Measurements from ENCODE around the gene SPIB.
A peak's percentile ranks its signal among the peaks of the same experiment; 100 is the strongest.
"Not testable (repeated sequence)": the region's sequence is repeated elsewhere in the genome, so short reads cannot be mapped to it uniquely, and the experiment has no call there.

SPIB gene

DNA sequence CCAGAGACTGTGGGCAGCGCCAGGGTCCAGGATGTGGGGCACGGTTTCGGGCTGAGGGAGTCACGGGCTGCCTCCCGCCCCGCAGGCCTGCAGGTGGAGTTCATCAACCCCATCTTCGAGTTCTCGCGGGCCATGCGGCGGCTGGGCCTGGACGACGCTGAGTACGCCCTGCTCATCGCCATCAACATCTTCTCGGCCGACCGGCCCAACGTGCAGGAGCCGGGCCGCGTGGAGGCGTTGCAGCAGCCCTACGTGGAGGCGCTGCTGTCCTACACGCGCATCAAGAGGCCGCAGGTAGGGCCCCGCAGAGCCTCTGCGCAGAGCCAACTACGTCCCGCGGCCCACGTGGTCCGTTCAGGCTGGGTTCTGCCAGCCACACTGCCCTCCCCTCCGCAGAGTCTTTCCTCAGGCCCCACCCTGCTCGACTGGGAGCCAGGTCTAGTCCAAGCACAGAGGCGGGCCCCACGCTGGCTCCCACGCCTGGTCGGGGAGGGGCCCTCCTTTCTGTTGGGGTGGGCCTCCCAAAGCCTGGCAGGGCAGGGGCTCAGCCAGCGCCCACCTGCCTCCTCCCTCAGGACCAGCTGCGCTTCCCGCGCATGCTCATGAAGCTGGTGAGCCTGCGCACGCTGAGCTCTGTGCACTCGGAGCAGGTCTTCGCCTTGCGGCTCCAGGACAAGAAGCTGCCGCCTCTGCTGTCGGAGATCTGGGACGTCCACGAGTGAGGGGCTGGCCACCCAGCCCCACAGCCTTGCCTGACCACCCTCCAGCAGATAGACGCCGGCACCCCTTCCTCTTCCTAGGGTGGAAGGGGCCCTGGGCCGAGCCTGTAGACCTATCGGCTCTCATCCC lies 36.6 kb upstream of the SPIB start:
- no peak overlapping the region for H3K4me3 ChIP-seq (ENCODE audit: low read length in 2 of 2)
- no peaks in the 10 kb centered on the region for H3K9me3 ChIP-seq (ENCODE audit: control insufficient read depth in 2 of 2, low read length in 2 of 2)
- H3K27ac ChIP-seq (ENCODE audit: low read length): no peak overlapping the region
- no peaks in the 10 kb centered on the region for H3K27me3 ChIP-seq (ENCODE audit: control insufficient read depth in 1 of 2, insufficient read depth in 2 of 2, low read length in 2 of 2)
- peaks cover 22% of the 10 kb centered on the region for H3K4me1 ChIP-seq (ENCODE audit: control insufficient read depth, insufficient read depth, low read length)
- H3K9ac ChIP-seq (ENCODE audit: low read length in 2 of 2): no peak overlapping the region
- H3K36me3 ChIP-seq (ENCODE audit: control insufficient read depth in 2 of 2, insufficient read depth in 2 of 2, low read length in 2 of 2): peaks cover 19 to 42% of the 10 kb centered on the region in 2 donors

DNA sequence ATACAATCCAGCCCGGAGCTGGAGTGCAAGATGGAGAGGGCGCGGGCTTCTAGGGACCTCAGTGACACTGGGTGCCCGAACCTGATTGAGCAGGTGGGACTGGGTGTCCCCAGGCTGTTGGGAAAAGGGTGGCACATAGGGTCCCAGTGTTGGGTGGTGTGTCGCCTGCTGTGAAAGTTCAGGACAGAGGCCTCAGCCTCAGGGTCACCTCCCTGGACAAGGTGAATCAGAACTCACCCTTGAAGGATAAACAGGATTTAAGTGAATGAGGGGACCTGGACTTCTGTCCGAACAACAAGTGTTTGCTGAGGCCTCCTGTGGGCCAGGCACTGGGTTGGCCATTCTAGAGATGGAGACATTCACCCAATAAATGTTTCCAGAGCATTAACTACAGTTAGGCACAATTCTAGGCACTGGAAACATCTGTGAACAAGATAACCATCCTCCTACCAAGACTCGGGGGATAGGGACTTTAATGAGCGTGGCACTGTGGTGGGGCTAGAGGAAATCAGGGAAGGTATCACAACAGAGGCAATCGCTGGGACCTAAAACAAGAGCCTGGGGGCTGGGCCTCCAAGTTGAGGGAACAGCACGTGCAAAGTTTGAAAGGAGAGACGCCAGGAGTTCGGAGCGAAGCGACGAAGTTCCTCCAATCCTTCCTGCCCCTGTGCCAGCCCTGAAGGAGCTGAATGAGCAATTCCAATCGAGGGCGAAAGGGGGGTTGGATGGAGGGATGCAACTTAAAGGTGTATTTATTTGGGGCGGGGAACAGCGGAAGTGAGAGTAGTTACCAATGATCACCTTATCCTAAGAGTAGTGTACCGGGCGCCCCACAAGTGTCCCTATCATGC lies 35.5 kb upstream of the SPIB start:
- H3K27me3 ChIP-seq (ENCODE audit: control insufficient read depth in 1 of 2, insufficient read depth in 2 of 2, low read length in 2 of 2): no peaks in the 10 kb centered on the region
- H3K27ac ChIP-seq (ENCODE audit: low read length): peak overlapping the region; percentile 73
- H3K4me1 ChIP-seq (ENCODE audit: control insufficient read depth, insufficient read depth, low read length): peaks cover 22% of the 10 kb centered on the region
- peaks cover 21 to 37% of the 10 kb centered on the region in 2 donors for H3K36me3 ChIP-seq (ENCODE audit: control insufficient read depth in 2 of 2, insufficient read depth in 2 of 2, low read length in 2 of 2)
- peak overlapping the region; percentile 62 to 82 for H3K4me3 ChIP-seq (ENCODE audit: low read length in 2 of 2)
- peak overlapping the region; percentile 68 to 74 for H3K9ac ChIP-seq (ENCODE audit: low read length in 2 of 2)
- H3K9me3 ChIP-seq (ENCODE audit: control insufficient read depth in 2 of 2, low read length in 2 of 2): no peaks in the 10 kb centered on the region

DNA sequence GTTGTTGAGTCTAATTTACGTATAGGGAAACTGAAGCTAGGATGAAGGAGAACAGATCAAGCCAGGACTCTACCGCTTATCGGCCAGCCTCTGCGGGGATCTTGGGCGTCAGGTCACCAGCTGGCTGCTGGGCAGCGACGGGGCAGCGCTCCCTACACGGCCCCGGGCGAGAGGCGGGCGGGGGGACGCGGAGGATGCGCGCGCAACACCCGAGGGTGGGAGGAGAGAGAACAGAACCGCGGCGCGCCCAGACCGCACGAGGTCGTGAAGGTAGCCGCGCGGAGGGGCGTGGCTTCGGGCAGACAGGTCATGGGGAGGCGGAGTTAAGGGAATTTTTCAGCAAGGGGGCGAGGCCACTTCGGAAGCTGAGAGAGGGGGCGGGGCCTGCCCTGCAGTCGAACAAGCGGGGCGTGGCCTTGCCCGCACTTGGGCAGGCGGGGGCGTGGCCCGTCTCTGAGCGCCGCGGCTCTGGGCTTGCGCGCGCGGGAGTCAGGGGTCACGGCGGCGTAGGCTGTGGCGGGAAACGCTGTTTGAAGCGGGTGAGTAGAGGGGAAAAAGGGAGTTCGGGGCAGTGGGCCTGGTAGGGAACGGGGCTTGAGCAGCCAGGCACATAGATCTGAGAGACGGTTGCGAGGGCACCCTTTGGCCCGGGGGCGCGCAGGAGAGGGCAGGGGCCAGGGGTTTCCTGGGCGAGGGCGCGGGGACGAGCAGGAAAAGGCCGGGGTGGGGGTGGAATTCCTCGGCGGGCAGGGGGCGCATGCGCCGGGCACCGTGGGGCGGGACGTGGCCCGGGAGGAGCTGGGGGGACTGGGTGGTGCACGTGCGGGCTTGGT lies 34.7 kb upstream of the SPIB start, which contains the start of gene POLD1:
TSS of gene POLD1 (plus strand) at position 496 of the 833 bp plus-strand sequence. CDS start 14,505 bp downstream, outside the sequence.
- H3K9ac ChIP-seq (ENCODE audit: low read length in 2 of 2): peak within 1 kb of the TSS; percentile 74 to 87
- H3K27ac ChIP-seq (ENCODE audit: low read length): peak within 1 kb of the TSS; percentile 73
- H3K4me3 ChIP-seq (ENCODE audit: low read length in 2 of 2): peak within 1 kb of the TSS; percentile 74 to 82
- peaks cover 13 to 29% of the 10 kb centered on the region in 2 donors for H3K36me3 ChIP-seq (ENCODE audit: control insufficient read depth in 2 of 2, insufficient read depth in 2 of 2, low read length in 2 of 2)
- H3K4me1 ChIP-seq (ENCODE audit: control insufficient read depth, insufficient read depth, low read length): peaks cover 22% of the 10 kb centered on the region
- no peaks in the 10 kb centered on the region for H3K9me3 ChIP-seq (ENCODE audit: control insufficient read depth in 2 of 2, low read length in 2 of 2)
- no peaks in the 10 kb centered on the region for H3K27me3 ChIP-seq (ENCODE audit: control insufficient read depth in 1 of 2, insufficient read depth in 2 of 2, low read length in 2 of 2)

DNA sequence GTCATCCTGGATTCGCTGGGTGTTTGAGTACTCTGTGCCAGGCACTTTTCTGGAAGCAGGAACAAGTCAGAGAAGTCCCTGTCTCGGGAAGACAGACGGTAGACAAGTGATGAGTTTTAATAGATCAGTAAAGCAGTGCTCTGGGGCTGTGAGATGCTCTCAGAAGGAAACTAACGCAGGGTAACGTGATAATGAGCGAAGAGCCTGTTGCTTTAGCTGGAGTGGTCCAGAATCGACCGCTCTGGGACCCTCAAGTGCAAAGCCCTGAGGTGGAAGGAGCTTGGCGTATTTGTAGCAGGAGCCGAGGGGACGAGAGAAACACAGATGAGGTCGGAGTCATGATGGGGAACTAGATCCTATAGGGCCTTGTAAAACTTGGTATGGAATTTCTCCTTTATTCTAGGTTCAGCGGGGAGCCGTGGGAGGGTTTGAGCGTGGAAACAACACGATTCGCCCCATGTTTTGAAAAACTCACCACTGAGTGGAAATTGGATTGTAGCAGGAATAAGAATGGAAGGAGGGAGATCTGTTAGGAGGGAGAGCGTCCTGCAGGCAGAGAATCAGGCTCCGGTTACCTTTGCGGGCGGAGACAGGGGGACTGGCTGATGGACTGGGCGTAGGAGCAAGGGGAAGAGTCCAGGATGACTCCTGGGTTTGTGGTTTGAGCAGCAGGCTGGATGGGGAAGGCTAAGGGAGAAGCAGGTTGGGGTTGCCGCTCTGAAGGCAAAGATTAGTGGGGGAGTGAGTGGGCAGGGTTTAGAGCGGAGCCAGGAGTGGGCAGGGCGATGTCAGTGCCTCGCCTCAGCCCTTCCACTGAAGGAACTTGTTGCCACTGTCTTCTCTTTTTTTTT lies 33.8 kb upstream of the SPIB start:
- Histone ChIP-seq H3K36me3 (ENCODE audit: control insufficient read depth in 2 of 2, insufficient read depth in 2 of 2, low read length in 2 of 2) (peaks cover 9 to 20% of the 10 kb centered on the region in 2 donors), H3K9ac (ENCODE audit: low read length in 2 of 2) (peak overlapping the region; percentile 74 to 87), H3K27ac (ENCODE audit: low read length) (peak overlapping the region; percentile 73), H3K27me3 (ENCODE audit: control insufficient read depth in 1 of 2, insufficient read depth in 2 of 2, low read length in 2 of 2) (no peaks in the 10 kb centered on the region), H3K4me3 (ENCODE audit: low read length in 2 of 2) (peak overlapping the region; percentile 74 to 82), H3K9me3 (ENCODE audit: control insufficient read depth in 2 of 2, low read length in 2 of 2) (no peaks in the 10 kb centered on the region), H3K4me1 (ENCODE audit: control insufficient read depth, insufficient read depth, low read length) (peaks cover 19% of the 10 kb centered on the region)

DNA sequence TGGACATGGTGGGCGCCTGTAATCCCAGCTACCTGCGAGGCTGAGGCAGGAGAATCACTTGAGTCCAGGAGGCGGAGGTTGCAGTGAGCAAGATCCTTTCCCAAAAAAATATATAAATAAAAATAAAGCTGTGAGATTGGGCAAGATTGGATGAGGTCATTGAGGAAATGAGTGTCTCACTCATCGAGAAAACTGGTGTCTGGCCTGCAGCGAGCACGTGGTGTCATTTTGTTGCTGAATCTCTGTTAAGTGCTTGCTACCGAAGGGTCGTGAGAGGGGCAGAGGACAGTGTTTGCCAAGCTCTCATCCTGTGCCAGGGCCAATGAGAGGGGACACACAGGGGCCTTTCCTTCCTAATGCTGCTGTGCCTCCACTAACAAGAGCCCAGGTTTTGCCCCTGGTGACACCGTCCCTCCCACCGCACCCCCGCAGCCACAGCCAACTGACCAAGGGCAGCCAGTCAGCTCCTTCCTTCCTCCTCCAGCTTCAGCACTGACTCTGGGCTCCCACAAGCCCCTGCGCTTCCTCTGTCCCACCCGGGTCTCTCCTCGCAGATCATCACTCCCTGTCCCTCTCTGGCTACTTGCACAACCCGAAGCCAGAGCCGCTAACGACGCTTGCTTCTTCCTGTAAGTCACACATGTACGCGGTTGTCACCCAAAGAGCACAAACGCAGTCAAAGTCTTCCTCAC lies 31.4 kb upstream of the SPIB start:
- no peaks in the 10 kb centered on the region for H3K9me3 ChIP-seq (ENCODE audit: control insufficient read depth in 2 of 2, low read length in 2 of 2)
- peak overlapping the region in 1 of 2 donors; percentile 9 for H3K9ac ChIP-seq (ENCODE audit: low read length in 2 of 2)
- peaks cover 19% of the 10 kb centered on the region for H3K4me1 ChIP-seq (ENCODE audit: control insufficient read depth, insufficient read depth, low read length)
- no peaks in the 10 kb centered on the region for H3K27me3 ChIP-seq (ENCODE audit: control insufficient read depth in 1 of 2, insufficient read depth in 2 of 2, low read length in 2 of 2)
- no peak overlapping the region for H3K27ac ChIP-seq (ENCODE audit: low read length)
- no peak overlapping the region for H3K4me3 ChIP-seq (ENCODE audit: low read length in 2 of 2)
- peaks cover 3 to 4% of the 10 kb centered on the region in 2 donors for H3K36me3 ChIP-seq (ENCODE audit: control insufficient read depth in 2 of 2, insufficient read depth in 2 of 2, low read length in 2 of 2)

DNA sequence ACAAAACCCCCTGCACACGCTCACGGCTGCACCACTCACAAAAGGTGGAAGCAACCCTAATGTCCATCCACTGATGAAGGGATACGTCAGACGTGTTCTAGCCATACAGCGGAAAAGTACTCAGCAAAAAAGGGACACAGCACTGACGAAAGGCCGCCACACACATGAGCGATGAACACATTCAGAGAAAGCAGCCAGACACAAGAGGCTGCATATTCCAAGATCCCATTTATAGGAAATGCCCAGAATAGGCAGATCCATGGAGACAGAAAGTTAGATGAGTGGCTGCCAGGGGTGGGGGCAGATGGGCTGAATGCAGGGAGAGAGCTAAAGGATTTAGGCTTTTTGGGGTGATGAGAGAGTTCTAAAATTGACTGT lies 30.9 kb upstream of the SPIB start:
- Histone ChIP-seq H3K4me1 (ENCODE audit: control insufficient read depth, insufficient read depth, low read length) (peaks cover 19% of the 10 kb centered on the region), H3K4me3 (ENCODE audit: low read length in 2 of 2) (no peak overlapping the region), H3K27ac (ENCODE audit: low read length) (no peak overlapping the region), H3K27me3 (ENCODE audit: control insufficient read depth in 1 of 2, insufficient read depth in 2 of 2, low read length in 2 of 2) (no peaks in the 10 kb centered on the region), H3K36me3 (ENCODE audit: control insufficient read depth in 2 of 2, insufficient read depth in 2 of 2, low read length in 2 of 2) (peaks cover 2 to 4% of the 10 kb centered on the region in 2 donors), H3K9ac (ENCODE audit: low read length in 2 of 2) (peak overlapping the region in 1 of 2 donors; percentile 9), H3K9me3 (ENCODE audit: control insufficient read depth in 2 of 2, low read length in 2 of 2) (no peaks in the 10 kb centered on the region)

DNA sequence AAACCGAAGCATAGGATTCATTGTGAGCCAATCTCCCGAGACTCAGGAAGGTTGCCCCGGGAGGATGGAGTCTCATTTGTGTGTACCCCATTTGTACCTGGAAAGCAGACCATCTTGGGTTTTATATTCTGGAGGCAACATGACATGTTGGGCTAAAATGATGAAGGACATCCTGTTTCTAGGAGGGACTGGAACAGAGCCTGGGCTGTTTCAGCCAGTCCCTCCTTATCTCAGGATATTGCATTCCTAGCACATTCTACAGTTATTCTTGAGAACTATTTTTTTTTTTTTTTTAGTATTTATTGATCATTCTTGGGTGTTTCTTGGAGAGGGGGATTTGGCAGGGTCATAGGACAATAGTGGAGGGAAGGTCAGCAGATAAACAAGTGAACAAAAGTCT lies 28.4 kb upstream of the SPIB start:
- not testable (repeated sequence) for H3K27ac ChIP-seq (ENCODE audit: low read length); H3K36me3 ChIP-seq (ENCODE audit: control insufficient read depth in 2 of 2, insufficient read depth in 2 of 2, low read length in 2 of 2); H3K9me3 ChIP-seq (ENCODE audit: control insufficient read depth in 2 of 2, low read length in 2 of 2); H3K9ac ChIP-seq (ENCODE audit: low read length in 2 of 2); H3K27me3 ChIP-seq (ENCODE audit: control insufficient read depth in 1 of 2, insufficient read depth in 2 of 2, low read length in 2 of 2); H3K4me1 ChIP-seq (ENCODE audit: control insufficient read depth, insufficient read depth, low read length); H3K4me3 ChIP-seq (ENCODE audit: low read length in 2 of 2)

DNA sequence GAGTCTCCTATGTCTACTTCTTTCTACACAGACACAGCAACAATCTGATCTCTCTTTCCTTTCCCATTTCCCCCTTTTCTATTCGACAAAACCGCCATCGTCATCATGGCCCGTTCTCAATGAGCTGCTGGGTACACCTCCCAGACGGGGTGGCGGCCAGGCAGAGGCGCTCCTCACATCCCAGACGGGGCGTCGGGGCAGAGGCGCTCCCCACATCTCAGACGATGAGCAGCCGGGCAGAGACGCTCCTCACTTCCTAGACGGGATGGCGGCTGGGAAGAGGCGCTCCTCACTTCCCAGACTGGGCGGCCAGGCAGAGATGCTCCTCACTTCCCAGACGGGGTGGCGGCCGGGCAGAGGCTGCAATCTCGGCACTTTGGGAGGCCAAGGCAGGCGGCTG lies 27.8 kb upstream of the SPIB start:
- H3K36me3 ChIP-seq (ENCODE audit: control insufficient read depth in 2 of 2, insufficient read depth in 2 of 2, low read length in 2 of 2); H3K27ac ChIP-seq (ENCODE audit: low read length); H3K9me3 ChIP-seq (ENCODE audit: control insufficient read depth in 2 of 2, low read length in 2 of 2); H3K4me3 ChIP-seq (ENCODE audit: low read length in 2 of 2); H3K9ac ChIP-seq (ENCODE audit: low read length in 2 of 2); H3K4me1 ChIP-seq (ENCODE audit: control insufficient read depth, insufficient read depth, low read length); H3K27me3 ChIP-seq (ENCODE audit: control insufficient read depth in 1 of 2, insufficient read depth in 2 of 2, low read length in 2 of 2): not testable (repeated sequence)

DNA sequence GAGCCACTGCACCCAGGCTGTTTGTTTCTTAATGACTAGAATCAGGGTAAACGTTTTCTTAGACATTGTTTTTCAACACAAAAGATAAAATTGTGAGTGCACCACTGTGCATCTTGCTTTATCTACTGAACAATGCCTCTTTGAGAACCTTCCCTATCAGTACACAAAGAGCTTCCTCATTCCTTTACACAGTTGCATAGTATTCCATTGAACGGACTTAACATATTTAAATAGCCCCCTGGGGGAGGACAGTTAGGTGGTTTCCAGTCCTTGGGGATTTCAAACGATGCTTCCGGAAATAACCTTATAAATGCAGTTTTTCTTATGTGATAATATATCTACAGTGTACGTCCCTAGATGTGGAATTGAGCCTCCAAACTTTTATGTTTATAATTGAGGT lies 26.0 kb upstream of the SPIB start:
- H3K9me3 ChIP-seq (ENCODE audit: control insufficient read depth in 2 of 2, low read length in 2 of 2): no peaks in the 10 kb centered on the region
- H3K4me1 ChIP-seq (ENCODE audit: control insufficient read depth, insufficient read depth, low read length): no peaks in the 10 kb centered on the region
- no peaks in the 10 kb centered on the region for H3K27me3 ChIP-seq (ENCODE audit: control insufficient read depth in 1 of 2, insufficient read depth in 2 of 2, low read length in 2 of 2)
- no peak overlapping the region for H3K27ac ChIP-seq (ENCODE audit: low read length)
- H3K9ac ChIP-seq (ENCODE audit: low read length in 2 of 2): no peak overlapping the region
- peaks cover 0 to 2% of the 10 kb centered on the region in 2 donors for H3K36me3 ChIP-seq (ENCODE audit: control insufficient read depth in 2 of 2, insufficient read depth in 2 of 2, low read length in 2 of 2)
- H3K4me3 ChIP-seq (ENCODE audit: low read length in 2 of 2): no peak overlapping the region

Measured in stomach smooth muscle (tissue), 2 donors.